HG03442 (cell line): ENCODE results near the gene ZFAND3.

Source experiments
- ATAC-seq: cut with Tn5 transposase; IDR thresholded peaks from one replicate; pipeline ENCODE4 v1.9.1; 2021; ENCODE audit warnings: mild to moderate bottlenecking, moderate library complexity; ENCODE audit not compliant: unreplicated experiment

Gene ZFAND3, protein sequence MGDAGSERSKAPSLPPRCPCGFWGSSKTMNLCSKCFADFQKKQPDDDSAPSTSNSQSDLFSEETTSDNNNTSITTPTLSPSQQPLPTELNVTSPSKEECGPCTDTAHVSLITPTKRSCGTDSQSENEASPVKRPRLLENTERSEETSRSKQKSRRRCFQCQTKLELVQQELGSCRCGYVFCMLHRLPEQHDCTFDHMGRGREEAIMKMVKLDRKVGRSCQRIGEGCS

DNA sequence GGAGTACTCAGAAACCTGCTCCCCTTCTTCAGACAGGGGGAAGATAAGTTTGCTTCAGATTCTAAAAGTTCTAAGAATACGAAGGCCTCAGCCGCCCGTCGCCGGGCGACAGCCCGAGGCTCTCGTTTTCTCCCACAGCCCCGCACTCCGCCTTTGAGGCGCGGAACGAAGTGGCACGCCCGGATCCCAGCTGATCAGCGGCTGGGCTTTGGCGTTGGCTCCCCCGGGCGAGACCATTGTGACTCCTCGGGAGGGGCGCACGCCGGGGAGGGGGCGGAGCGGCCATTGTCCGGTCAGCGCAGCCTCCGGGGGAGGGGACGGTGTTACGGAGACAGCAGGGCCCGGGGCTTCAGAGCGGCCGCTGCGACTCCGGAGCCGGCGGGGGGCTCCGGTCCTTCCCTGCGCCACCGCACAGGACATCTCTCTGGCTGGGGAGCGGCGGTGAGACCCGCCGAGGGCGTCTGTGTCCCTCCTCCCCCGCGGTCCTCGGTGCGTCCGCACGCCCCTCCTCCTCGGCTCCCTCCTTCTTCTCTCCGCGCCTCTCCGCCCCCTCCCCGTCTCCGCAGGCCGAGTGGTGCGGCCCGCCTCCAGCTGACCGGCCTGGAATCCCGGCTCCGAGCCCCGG lies at the start of gene ZFAND3:
Gene ZFAND3, plus strand, starts transcription at position 551 of the 625 bp plus-strand sequence. CDS start 219 bp downstream, outside the sequence.
- peak; percentile 79 for ATAC-seq

DNA sequence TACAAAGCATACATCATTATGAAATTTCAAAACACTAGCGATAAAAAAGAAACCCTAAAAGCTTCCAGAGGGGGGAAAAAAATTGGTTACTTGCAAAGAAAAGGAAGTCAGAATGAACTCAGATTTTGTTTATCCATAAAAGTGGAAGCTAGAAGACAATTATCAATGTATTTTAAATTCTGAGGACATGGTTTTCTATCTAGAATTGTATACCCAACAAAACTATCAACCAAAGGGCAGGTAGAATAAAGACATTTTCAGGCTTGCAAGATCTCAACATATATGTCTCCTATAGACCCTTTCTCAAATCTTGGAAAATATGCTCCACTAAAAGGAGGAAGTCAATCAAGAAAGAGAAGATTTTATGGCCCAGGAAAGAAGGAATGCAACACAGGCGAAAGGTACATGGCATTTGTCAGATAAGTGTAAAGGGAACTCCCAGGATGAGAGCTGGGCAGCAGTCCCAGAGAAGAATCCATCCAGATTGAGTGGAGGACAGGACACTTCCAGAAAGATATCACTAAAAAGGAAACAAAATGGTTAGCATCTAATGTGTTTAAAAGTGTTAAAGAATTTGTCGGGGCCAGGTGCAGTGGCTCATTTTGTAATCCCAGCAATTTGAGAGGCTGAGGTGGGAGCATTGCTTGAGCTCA lies 45.4 kb upstream of the ZFAND3 start:
- ATAC-seq = no peak

DNA sequence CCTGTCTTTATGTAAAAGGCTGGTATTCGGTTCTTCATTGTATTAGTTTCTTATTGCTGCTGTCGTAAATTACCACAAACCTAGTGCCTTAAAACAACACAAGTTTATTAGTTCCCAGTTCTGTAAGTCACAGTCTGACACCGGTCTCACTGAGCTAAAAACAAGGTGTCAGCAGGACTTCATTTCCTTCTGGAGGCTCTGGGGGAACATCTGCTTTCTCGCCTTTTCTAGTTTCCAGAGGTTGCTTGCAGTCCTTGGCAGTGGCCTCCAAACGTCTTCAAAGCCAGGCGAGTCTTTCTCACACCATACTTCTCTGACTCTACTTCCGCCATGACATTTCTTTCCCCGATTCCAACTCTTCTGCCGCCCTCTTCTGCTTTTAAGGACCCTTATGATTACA lies 43.0 kb upstream of the ZFAND3 start:
- ATAC-seq = no peak

DNA sequence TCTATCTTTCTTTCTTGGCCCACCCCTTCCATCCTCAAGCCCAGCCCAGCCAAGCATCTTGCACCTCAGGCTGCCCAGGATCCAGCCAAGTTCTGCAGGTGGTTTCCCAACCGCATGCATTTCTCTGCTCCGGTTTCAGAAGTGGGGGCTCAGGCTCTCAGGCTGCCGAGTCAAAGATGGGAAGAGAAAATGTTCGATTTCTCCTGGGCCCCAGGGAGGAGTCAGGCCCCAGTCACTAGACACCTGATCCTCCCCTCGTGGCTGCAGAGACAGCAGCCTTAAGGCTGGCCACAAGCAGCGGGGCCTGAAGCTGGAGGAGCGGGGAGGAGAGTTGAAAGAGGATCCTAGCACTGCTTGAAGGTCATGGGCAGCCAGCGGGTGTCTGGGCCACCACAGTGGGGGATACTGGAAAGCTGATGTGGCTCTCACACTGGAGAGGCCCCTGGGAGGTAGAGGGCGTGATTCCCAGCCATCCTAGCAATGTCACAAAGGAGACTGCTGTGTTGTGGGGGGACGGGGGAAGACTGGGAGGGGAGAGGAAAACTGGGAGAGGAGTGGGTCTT lies 42.2 kb upstream of the ZFAND3 start:
- peak; percentile 54 for ATAC-seq

DNA sequence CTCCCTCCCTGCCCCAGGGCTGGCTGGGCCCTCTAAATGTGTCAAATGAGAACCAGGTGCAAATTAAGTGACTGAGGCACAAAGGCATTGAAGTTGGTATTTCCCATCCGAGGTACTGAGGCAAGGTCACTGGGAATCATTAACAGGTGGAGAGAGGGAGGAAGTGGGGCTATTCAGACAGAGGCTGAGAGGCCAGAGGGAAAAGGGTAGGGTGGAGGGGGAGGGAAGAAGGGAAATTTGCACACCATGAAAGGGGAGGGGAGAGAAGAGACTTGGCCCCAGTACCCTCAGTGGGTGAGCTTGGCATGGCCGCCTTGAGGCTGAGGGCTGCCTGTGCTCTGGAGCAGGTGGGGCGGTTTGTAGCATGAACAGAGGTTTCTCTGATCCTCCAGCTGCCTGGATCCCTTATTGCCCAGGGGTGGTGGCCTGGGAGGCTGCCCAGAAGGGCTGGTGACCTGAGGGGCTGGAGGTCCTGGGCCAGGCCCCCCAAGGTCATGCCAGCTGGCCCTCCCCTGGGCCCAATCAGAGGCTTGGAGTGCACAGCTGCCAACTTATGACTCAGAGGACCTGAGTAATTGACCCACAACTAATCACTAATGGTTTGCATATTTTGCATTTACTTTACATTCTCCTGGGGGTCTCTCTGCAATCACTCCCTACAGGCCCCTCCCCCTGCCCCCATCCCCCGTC lies 40.3 kb upstream of the ZFAND3 start:
- ATAC-seq = no peak

DNA sequence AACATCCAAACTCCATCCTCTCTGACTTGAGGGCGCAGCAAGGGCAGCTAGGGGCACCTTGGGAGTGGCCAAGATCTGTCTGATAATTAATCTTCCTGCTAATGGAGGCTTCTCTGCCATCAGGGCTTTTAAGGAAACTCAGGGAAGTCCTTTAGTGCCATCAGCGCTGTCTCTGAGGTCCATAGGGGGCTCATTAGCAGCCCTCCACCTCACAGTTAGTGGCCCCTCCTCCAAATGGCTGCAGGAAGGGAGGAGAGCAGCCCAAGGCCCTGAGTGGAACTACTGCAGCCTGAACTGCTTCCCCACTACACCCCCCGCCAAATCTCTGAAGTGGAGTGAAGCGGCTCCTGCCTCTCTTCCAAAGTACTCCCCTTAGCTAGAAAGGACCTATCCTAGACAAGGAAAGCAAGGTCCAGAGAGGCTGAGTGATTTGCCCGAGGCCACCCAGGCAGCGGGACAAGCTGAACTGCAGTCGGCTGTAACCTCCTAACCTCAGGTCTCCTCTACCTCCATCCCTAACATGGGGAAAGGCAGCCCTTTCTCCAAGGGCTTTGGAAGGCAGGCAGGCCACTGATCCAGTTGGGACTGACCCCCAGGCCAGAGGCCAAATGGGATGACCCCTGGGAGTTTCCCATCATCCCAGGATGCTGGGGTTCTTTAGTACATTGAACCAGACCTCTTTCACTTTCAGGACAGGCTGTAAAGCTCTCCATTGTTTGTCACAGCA lies 39.5 kb upstream of the ZFAND3 start:
- no peak for ATAC-seq

DNA sequence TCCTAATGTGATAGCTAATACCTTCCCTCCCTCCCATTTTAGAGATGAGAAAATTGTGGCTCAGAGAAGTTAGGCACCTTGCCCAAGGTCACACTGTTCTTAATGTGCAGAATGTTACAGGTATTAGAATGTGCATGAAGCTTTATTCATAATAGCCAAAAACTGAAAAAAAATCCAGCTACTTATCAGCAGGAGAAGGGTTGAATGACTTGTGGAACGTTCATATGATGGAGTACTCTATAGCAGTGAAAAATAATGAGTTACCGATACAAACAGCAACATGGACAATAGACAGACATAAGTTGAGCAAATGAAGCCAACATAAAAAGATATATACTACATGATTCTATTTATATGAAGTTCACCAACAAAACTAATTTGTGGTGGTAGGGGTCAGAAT lies 37.7 kb upstream of the ZFAND3 start:
- no peak for ATAC-seq

DNA sequence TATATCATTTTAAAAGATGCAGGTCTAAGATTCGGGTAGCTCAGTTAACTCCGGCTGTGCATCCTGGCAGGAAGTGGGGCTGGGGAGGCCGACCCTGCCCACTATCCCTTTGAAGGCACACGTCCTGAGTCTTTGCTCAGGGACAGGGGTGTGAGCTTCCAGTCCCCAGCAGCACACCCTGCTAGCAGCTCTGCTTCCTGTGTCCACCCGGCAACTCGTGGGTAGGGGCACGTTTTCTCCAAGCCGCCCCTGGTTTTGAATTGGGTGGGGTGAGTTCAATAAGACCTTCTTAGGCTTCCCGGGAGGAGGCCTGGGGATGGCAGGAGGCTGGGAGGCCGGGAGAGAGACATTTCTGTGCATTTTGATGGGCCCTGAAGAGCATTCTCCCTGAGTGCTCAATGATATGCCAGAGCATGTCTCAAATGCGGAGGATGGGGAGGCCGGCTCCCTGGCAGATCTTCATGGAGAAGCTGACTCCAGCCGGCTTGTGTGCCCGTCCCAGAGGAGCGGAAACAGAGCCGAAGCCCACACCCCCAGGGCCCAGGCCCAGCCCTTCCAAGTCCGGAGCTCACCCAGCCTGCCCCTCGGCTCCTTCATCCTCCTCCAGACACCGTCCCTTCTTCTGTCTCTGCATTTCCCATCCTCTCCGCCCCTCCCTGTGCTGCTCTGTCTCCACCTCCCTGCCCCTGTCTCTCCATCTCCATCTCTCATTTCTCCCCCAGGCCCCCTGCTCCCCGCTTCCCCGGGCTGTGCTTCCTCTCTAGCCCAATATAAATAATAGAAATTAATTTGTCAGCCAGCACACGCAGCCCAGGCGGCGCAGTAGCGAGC lies 36.3 kb upstream of the ZFAND3 start:
- no peak for ATAC-seq

DNA sequence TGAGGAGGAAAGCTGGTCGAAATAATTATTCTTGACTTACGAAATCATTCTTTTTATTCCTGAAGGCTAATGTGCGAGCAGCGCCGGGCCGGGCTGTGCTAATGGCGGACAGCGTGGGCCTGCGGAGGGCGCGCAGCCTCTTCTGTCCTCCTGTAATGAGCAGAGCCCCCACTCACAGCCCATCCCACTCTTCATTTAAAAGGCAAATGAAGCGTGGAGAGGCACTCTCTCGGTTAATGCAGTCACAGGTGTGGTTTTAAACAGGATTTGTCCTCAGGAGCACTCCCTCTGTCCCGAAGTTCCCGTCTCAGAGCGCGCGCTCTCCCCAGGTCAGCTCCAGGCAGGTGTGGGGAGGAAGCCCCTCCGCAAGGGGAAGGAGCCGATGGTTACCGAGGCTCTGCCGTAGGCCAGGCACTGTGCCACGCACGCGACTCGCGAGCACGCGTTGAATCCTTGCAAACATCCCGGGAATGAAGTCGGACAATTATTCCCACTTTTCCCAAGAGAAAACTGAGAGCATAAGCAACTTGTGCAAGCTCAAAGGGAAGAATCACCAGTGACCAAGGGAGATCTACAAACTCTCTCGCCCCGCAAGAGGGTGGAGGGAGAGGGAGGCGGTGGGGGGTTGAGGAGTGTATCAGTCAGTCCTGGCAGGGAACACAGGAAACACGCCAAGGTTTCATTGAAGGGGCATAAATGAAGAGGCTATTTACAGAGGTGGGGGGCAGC lies 35.5 kb upstream of the ZFAND3 start:
- no peak for ATAC-seq

DNA sequence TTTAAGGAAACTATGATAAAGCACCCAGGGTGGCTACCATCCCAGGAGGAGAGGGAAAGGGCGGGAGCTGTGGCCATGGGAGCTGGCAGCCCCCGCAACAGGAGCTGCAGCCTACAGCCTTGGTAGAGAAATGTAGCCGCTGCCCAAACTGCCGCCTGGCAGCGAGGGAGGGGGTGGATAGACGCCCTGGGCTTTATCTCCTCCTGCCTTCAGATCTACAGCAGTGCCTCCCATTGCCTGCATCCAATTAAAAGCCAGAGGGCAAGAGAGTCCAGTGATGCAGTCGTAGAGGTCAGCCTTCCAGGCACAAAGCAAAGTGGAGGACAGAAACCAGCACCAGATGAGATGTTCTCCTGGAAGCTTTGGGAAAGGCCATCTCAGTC lies 35.0 kb upstream of the ZFAND3 start:
- ATAC-seq = no peak

DNA sequence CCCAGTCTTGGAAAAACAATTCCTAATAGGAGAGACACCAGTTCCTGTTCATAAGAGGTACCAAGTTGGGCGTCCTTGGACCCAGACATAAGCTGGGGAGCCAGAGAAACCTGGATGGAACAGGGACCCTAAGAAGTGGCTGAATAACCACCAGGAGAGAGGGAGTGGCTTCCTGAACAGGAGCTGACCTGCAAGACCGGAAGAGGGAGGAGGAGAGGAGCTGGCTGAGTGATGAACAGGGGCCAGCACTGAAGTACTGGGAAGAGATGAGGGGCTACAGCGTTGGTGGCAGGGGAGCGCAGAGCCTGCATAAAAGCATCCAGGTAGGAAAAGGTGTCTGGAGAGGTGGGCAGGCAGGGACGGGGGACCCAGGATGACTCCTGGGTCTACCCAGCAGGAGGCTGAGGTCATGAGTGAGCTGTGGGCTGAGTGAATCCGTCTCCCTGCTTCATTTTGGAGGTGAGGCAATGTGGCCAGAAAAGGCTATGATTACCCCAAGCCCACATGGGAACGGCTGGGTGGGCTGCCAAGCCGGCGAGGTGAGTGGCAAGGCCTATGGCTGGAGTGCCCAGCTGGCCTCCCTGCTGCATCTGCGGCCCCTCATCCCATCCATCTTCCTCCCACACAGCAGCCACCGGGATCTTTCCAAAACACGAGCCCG lies 34.4 kb upstream of the ZFAND3 start:
- no peak for ATAC-seq

DNA sequence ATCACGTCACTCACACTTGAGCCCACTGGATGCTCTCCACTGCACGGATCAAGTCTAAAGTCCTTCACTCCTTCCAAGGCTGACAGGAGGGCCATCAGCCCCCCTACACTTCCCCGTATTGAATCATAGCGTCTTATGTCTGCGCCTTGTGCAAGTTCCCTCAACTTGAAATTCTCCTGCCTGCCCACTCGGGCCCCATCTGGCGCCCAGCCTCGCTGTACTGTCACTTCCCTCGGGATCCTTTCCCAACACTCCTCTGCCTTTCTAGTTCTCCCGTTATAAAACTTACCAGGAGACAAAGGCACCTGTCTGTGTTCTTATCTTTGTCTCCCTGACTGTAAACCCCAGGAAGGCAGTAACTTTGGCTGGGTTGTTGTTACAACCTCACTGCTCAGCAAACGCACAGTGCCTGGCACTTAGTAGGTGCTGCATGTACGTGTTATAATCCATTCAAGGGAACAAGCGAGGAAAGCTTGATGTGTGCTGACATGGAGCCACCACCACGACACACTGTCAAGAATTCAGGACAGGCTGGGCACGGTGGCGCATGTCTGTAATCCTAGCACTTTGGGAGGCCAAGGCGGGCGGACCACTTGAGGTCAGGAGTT lies 33.8 kb upstream of the ZFAND3 start:
- no peak for ATAC-seq

DNA sequence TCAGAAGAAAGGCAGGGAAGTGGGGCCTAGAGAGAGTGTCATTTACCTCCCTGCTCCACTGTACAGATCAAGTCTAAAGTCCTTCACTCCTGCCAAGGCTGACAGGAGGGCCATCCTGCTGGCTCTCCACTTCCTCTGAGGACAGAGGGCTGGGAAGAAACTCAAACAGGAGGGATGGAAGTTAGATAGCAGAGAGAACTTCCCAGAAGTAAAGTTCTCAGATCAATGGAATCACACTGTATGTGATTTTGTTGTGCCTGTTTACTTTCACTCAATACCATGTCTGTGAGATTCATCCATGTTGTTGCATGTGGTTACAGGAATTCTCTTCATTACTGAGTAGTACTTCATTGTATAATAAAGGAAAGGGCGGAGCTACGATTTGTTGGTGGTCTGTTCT lies 32.3 kb upstream of the ZFAND3 start:
- no peak for ATAC-seq

DNA sequence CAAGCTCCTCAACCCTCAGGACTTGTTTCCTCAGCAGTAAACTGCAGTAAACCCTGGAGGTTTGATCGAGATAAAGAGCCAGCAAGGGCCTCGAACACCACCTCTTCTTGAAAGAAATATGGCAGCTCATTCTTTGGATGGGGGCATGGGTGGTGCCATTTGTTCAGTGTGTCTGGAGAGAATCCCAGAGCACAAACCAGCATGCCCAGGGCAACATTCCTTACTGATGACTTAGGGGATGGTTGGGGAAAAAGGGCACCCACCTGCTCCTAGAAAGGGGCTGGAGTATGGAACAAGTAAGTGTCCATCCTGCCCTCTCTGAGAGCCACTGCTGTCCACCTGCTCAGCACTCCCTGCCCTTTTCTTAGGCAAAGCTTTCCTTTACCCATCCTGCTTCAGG lies 31.3 kb upstream of the ZFAND3 start:
- ATAC-seq = no peak

DNA sequence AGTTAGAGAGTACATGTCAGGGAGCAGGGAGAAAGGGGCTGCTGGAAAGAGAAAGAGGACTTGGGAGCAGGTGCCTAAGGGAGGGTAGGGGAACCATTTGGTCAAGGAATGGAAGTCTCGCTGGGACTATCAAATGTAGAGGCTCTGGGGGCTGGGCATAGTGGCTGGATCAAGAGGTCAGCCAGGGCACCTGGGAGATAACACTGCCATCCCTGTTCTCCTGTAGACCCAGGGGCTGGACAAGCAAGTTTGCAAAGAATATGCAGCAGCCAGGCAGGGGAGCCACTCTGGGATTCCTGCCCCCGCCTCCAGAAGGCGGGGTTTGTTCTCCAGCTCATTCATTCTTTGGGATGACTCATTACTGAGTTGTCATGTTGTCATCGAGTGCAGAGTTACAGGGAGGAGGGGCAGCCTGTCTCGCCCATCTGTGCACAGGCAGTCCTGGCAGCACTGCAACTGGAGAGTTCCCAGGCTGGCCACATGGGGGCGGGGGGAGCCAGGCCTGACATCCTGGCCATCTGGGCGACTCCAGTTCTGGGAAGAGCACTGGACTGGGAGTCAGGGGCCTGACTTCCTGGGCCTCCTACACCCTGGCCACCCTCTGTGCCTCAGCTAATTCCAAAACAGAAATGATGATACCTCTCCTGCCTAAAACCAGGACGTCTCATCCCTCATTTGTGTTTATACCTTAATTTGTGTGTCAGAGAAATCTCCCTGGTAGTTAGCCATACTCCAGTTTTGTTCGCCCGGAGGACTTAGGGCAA lies 28.2 kb upstream of the ZFAND3 start:
- ATAC-seq = peak; percentile 94

DNA sequence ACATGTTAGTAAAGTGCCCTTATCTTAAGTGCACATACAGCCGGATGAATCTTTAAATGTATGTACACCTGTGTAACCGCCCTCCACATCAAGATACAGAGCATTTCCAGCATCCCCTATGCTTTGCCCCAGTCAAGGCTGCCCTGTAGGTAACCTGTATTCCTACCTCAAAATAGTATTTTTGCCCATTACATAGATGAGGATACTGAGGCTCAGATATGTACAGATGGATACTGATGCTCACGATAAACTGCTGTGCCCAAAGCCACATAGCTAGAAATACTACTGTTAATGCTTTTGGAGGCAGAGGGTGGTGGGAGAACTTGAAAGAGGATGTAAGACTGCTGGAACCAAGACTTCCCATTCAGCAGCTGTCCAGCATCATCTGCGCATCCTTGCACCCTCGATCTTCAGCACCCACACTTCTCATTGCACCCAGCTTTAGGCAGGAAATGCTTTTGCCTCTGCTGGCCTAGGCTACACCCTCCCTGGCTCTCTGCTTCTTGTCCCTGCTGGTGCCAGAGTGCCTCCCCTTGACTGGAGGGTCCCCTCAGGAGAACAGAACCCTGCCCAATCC lies 27.0 kb upstream of the ZFAND3 start:
- no peak for ATAC-seq

DNA sequence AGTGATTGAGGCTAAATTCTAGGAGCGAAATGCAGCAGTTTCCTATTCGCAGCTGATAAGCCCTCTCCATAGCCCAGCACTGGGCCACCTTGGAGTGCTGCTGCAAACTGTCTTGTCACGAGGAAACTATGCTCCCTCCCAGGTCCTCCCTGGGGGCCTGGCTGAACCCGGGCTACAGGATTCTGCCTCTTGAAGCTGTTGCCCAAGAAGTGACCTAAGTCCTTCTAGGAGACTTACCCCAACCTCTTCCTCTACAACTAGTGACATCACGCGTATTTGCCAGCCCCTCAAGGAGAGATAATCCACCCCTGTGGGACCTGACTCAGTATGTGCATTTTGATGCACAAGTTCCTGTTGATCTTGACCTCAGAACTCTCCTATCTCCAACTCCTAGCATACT lies 26.5 kb upstream of the ZFAND3 start:
- ATAC-seq = no peak
